CD4-positive, alpha-beta memory T cell (primary cell): Measurements from ENCODE around the gene WBP1. TPM values are rescaled to one million over a fixed set of nuclear protein-coding genes. Genes with fewer than 3 reads are reported as not detected.

Source experiments
- CTCF ChIA-PET: fragments of 350-600 bp; sonication (Branson Sonifier 250); formaldehyde crosslinking; loops from one replicate; lab custom pipeline; 2021; ENCODE audit warnings: inconsistent platforms; ENCODE audit not compliant: partially characterized antibody; lab: Charles Lee
- POLR2A ChIA-PET: fragments of 350-600 bp; sonication (Branson Sonifier 250); formaldehyde crosslinking; loops from one replicate; lab custom pipeline; 2021; ENCODE audit not compliant: partially characterized antibody; lab: Charles Lee
- DNase-seq, 5 donors: peaks; one replicate each; pipeline versions ENCODE4 v3.0.0 to v3.0.0-alpha.2; 2020 to 2022; ENCODE audit warnings: mixed read lengths in 1 of 5
- H3K27ac ChIP-seq: one replicate; pipeline ENCODE4 v1.7.0; 2013; ENCODE audit warnings: low read depth, low read length
- H3K27me3 ChIP-seq: 2 replicates; pipeline ENCODE4 v1.7.0; 2013; ENCODE audit warnings: mild to moderate bottlenecking, low read length, moderate library complexity; ENCODE audit not compliant: insufficient read depth
- H3K36me3 ChIP-seq: 2 replicates; pipeline ENCODE4 v1.7.0; 2013; ENCODE audit warnings: mild to moderate bottlenecking, low read length, moderate library complexity; ENCODE audit not compliant: insufficient read depth
- H3K4me1 ChIP-seq: 2 replicates; pipeline ENCODE4 v1.7.0; 2013; ENCODE audit warnings: mild to moderate bottlenecking, low read length, moderate library complexity; ENCODE audit not compliant: insufficient read depth
- H3K4me3 ChIP-seq, 2 donors: one replicate each; pipeline ENCODE4 v1.7.0; 2013; ENCODE audit warnings: low read length in 2 of 2, mild to moderate bottlenecking in 1 of 2
- H3K9me3 ChIP-seq, 2 donors: one replicate each; pipeline ENCODE4 v1.7.0; 2013; ENCODE audit warnings: low read length in 2 of 2, control low read depth in 1 of 2; ENCODE audit not compliant: control insufficient read depth in 1 of 2
- H3K27ac Mint-ChIP-seq, 7 donors: one replicate each; pipeline ENCODE4 v1.8.0; 2020 to 2021; ENCODE audit warnings: mixed read lengths in 7 of 7, mild to moderate bottlenecking in 6 of 7, inconsistent platforms in 3 of 7, moderate library complexity in 3 of 7
- H3K27me3 Mint-ChIP-seq, 2 donors: one replicate each; pipeline ENCODE4 v1.8.0; 2020 to 2021; ENCODE audit warnings: mixed read lengths in 2 of 2
- H3K36me3 Mint-ChIP-seq, 2 donors: one replicate each; pipeline ENCODE4 v1.8.0; 2020 to 2021; ENCODE audit warnings: mixed read lengths in 2 of 2, inconsistent platforms in 1 of 2, mild to moderate bottlenecking in 1 of 2
- H3K4me1 Mint-ChIP-seq, 4 donors: one replicate each; pipeline ENCODE4 v1.8.0; 2020 to 2021; ENCODE audit warnings: mixed read lengths in 4 of 4, mild to moderate bottlenecking in 1 of 4
- H3K4me3 Mint-ChIP-seq, 8 donors: one replicate each; pipeline ENCODE4 v1.8.0; 2020 to 2021; ENCODE audit warnings: mixed read lengths in 8 of 8, mild to moderate bottlenecking in 7 of 8, moderate library complexity in 6 of 8, inconsistent platforms in 3 of 8
- H3K9me3 Mint-ChIP-seq, 8 donors: one replicate each; pipeline ENCODE4 v1.8.0; 2020 to 2021; ENCODE audit warnings: mixed read lengths in 8 of 8, mild to moderate bottlenecking in 5 of 8, inconsistent platforms in 3 of 8, moderate library complexity in 1 of 8
- intact Hi-C: fragments of 100-400 bp; cut with micrococcal nuclease; formaldehyde crosslinking; loops from one replicate; pipeline ENCODE4 v1.15.1; 2023
- polyA plus RNA-seq, 2 donors: library from polyadenylated mRNA; unstranded; fragments of 300-500 nt; fragmentation: Illumina TruSeq; gene quantifications; one replicate each; pipeline ENCODE4 v1.2.3, GENCODE V29; 2021
- total RNA-seq, 2 experiments: library from RNA; stranded (reverse); gene quantifications; one replicate each; pipeline ENCODE4 v1.2.3, GENCODE V29; 2021

WBP1 gene
- total and polyA plus RNA-seq, 4 experiments from 2014 or later, result 38.1 to 109 (median 74.7) TPM

DNA sequence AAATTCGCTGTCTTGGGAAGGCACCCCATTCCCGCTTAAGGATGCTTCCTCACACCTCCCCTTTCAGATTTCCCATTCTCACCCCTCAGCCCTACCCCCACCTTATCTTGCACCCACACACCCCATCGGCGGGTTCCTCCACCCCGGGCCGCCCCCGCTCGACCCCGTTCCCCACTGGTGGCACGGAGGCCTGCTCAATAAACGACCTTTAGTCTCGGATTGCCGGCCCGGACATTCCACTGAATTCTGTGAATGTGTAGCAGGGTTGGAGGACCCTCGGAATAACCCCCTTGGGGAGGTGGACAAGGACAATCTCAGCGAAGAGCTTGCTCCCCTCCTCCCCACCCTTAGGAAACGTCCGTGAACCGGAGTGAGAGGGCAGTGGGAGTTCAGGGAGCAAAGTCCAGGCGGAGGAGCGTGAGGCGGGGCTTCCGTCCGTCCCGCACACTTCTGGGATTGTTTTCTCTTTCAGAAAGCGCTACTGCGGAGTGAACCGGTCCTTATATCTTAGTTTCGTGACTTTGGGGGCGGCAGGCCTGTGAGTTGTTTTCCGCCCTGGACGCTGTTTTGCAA lies 44.0 kb downstream of the WBP1 start:
- POLR2A ChIA-PET, result interaction anchor here (1.1 to 8.0 kb wide), 5 partner anchors 14 to 29 kb away, joined by 3 to 60 read pairs (median 26); partner anchors contain the start of genes AUP1, CCDC142, HTRA2 and MRPL53
- H3K27me3 Mint-ChIP-seq, result peaks cover 24 to 68% of the 10 kb centered on the region in 2 donors
- intact Hi-C loops, result no loop called here
- peaks cover 0 to under 1% (median 0%) of the 10 kb centered on the region in 8 donors for H3K9me3 Mint-ChIP-seq
- DNase-seq, result no peak
- peaks cover 26% of the 10 kb centered on the region in 2 donors for H3K36me3 Mint-ChIP-seq
- peaks cover 15% of the 10 kb centered on the region for H3K36me3 ChIP-seq
- H3K27ac ChIP-seq, result no peak overlapping the region
- no peaks in the 10 kb centered on the region for H3K9me3 ChIP-seq
- H3K4me3 Mint-ChIP-seq, result peak overlapping the region; percentile 60 to 83 (median 74)
- peaks cover 20 to 87% (median 55%) of the 10 kb centered on the region in 4 donors for H3K4me1 Mint-ChIP-seq
- H3K27me3 ChIP-seq, result peaks cover 38% of the 10 kb centered on the region
- H3K27ac Mint-ChIP-seq, result peak overlapping the region in 2 of 7 donors; percentile 59 to 65
- CTCF ChIA-PET, result interaction anchor here (1.2 kb wide), 1 partner anchor 19 kb away, joined by 5 read pairs; the partner anchor contains the start of genes CCDC142 and TTC31
- H3K4me3 ChIP-seq, result no peak overlapping the region
- peaks cover 53% of the 10 kb centered on the region for H3K4me1 ChIP-seq

DNA sequence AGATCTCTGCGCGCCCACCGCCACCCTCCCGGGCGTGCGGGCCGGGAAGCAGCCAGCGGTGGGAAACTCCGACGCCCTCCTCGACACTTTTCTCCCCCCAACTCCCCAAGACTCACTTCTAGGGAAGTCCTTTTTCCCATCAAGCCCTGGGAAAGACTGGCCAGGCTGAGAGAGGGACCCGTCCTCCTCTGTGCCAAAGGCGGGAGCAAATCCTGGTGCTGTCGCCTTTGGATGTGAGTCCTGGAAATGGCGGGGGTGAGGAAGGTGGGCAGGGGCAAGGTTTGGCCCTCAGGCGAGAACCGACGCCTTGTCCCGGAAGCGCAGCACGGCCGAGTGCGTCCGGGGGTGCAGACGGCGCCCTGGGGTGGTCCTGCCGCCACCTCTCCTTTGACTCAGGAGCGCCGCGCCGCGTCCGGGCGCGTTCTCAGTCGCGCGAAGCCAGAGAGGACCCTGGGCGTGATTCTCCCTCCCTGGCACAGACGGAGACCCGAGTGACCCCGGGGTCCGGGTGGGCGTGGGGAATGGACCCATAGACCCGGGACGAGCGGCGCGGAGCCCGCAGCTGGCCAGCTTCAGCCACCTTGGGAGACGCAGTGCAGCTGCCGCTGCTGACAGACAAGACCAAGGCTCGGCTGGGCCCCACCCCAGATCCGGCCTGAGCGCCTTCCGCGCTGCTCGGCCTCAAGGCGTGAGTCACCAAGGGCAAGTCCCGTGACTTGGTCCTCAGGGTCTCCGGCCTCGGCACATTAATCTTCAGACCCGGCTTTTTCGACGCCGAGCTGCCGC lies 44.7 kb downstream of the WBP1 start:
- Histone ChIP-seq H3K4me3 (peak overlapping the region in 1 of 2 donors; percentile 49), H3K9me3 (no peaks in the 10 kb centered on the region), H3K27me3 (peaks cover 36% of the 10 kb centered on the region), H3K27ac (no peak overlapping the region), H3K4me1 (peaks cover 51% of the 10 kb centered on the region), H3K36me3 (peaks cover 15% of the 10 kb centered on the region)
- H3K9me3 Mint-ChIP-seq, result peaks cover 0 to 4% (median 0%) of the 10 kb centered on the region in 8 donors
- intact Hi-C loops, result no loop called here
- H3K4me3 Mint-ChIP-seq, result peak overlapping the region; percentile 55 to 79 (median 74)
- H3K27ac Mint-ChIP-seq, result peak overlapping the region in 2 of 7 donors; percentile 54 to 60
- peak in 1 of 5 donors; percentile 35 for DNase-seq
- H3K36me3 Mint-ChIP-seq, result peaks cover 30 to 33% of the 10 kb centered on the region in 2 donors
- H3K27me3 Mint-ChIP-seq, result peaks cover 24 to 74% of the 10 kb centered on the region in 2 donors
- peaks cover 20 to 90% (median 55%) of the 10 kb centered on the region in 4 donors for H3K4me1 Mint-ChIP-seq
- CTCF ChIA-PET, result interaction anchor here (0.8 to 2.1 kb wide), 4 partner anchors 20 to 46 kb away, joined by 3 to 17 read pairs (median 5); partner anchors contain the start of genes AUP1, CCDC142, HTRA2 and TTC31
- POLR2A ChIA-PET, result interaction anchor here (1.1 to 8.0 kb wide), 7 partner anchors 9 to 45 kb away, joined by 3 to 60 read pairs (median 14); partner anchors contain the start of genes AUP1, CCDC142, HTRA2 and MRPL53

DNA sequence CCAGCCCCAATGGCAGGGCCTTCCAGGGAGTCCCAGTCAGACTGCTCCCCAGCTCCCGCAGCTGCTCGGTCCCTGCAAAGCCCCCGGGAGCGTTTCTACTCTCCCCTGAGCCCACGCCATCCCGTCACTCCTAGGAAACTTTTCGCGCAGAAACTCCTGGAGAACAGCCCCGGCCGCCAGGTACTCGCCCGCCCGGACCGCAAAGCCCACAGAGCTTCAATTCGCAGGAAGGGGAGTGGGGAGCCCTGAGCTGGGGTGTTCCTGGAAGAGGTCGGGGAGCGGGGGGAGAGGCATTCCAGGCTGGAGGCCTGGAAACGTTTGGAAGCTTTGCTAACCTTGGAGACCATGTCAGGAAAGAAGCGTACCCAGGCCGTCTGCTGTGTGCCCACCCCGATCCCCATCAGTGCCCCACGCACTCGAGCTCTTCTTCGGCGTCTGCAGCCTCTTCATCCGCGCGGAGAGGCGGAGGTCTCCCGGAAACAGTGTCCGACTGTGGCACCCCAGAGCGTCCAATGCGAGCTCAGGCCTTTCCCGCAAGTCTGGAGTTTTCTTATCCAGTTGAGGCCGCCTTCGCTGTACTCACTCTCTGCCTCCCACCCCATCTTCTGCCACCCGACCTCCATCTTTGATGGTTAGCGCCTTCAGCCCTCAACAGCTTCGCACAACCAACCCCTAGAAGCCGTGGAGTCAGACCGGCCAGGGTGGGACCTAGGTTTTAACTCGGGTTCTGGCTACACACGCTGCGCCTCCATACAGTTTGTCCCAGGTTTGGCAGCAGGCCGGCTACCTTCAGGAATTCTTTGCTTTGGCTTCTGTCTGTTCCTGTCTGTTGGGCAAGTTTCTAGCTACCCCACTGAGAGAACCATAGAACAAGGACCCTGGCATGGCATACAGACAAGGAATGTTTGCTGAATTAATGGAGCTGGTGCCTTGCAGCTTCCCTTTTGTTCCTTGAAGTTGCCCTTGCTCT lies 45.6 kb downstream of the WBP1 start:
- Mint-ChIP-seq H3K36me3 (peaks cover 30 to 34% of the 10 kb centered on the region in 2 donors), H3K27ac (peak overlapping the region in 2 of 7 donors; percentile 54 to 60), H3K9me3 (peaks cover 0 to 4% (median 0%) of the 10 kb centered on the region in 8 donors), H3K27me3 (peaks cover 20 to 68% of the 10 kb centered on the region in 2 donors), H3K4me3 (peak overlapping the region in 7 of 8 donors; percentile 55 to 79 (median 74)), H3K4me1 (peaks cover 23 to 90% (median 56%) of the 10 kb centered on the region in 4 donors)
- Histone ChIP-seq H3K27ac (no peak overlapping the region), H3K36me3 (peaks cover 15% of the 10 kb centered on the region), H3K4me3 (peak overlapping the region in 1 of 2 donors; percentile 49), H3K4me1 (peaks cover 49% of the 10 kb centered on the region), H3K27me3 (peaks cover 36% of the 10 kb centered on the region), H3K9me3 (no peaks in the 10 kb centered on the region)
- intact Hi-C loops, result no loop called here
- DNase-seq, result no peak
- CTCF ChIA-PET, result interaction anchor here (0.8 to 2.1 kb wide), 5 partner anchors 18 to 47 kb away, joined by 3 to 17 read pairs (median 4); partner anchors contain the start of genes AUP1, CCDC142, HTRA2 and TTC31
- POLR2A ChIA-PET, result interaction anchor here (1.1 to 8.0 kb wide), 10 partner anchors 10 to 49 kb away, joined by 3 to 60 read pairs (median 8); partner anchors contain the start of genes AUP1, CCDC142, DQX1 and HTRA2

DNA sequence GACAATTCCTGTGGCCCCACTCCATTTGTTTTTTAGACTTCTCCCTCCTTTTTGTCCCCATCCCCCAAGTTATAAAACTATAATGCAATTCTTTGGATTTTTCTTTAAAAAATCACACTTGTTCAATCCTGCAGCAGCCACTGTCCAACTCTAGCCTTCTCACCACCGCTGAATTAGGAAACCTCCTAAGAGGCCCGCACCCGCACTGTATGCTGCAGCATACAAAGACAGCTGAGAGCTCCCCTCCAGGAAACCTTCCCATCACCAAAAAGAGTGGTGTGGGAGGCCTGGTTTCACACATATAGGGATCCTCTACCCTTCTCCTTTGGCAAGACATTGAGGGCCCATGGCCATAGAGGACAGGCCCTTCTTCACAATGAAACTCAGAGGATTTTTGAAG lies 46.4 kb downstream of the WBP1 start:
- H3K4me3 ChIP-seq, result no peak overlapping the region
- peaks cover 15% of the 10 kb centered on the region for H3K36me3 ChIP-seq
- H3K4me1 ChIP-seq, result peaks cover 41% of the 10 kb centered on the region
- intact Hi-C loops, result no loop called here
- no peak for DNase-seq
- Mint-ChIP-seq H3K9me3 (peaks cover 0 to 4% (median 0%) of the 10 kb centered on the region in 8 donors), H3K27ac (peak overlapping the region in 1 of 7 donors; percentile 15), H3K27me3 (peaks cover 16 to 63% of the 10 kb centered on the region in 2 donors), H3K36me3 (peaks cover 30 to 34% of the 10 kb centered on the region in 2 donors), H3K4me3 (peak overlapping the region in 7 of 8 donors; percentile 2 to 78 (median 49)), H3K4me1 (peaks cover 18 to 84% (median 51%) of the 10 kb centered on the region in 4 donors)
- ChIA-PET POLR2A (interaction anchor here (1.2 to 8.0 kb wide), 8 partner anchors 13 to 50 kb away, joined by 3 to 60 read pairs (median 12); partner anchors contain the start of genes AUP1, CCDC142, DQX1 and HTRA2), CTCF (interaction anchor here (1.0 to 2.1 kb wide), 2 partner anchors 17 to 26 kb away, joined by 3 to 17 read pairs; partner anchors contain the start of genes AUP1 and HTRA2)
- H3K27ac ChIP-seq, result no peak overlapping the region
- H3K9me3 ChIP-seq, result no peaks in the 10 kb centered on the region
- peaks cover 35% of the 10 kb centered on the region for H3K27me3 ChIP-seq

DNA sequence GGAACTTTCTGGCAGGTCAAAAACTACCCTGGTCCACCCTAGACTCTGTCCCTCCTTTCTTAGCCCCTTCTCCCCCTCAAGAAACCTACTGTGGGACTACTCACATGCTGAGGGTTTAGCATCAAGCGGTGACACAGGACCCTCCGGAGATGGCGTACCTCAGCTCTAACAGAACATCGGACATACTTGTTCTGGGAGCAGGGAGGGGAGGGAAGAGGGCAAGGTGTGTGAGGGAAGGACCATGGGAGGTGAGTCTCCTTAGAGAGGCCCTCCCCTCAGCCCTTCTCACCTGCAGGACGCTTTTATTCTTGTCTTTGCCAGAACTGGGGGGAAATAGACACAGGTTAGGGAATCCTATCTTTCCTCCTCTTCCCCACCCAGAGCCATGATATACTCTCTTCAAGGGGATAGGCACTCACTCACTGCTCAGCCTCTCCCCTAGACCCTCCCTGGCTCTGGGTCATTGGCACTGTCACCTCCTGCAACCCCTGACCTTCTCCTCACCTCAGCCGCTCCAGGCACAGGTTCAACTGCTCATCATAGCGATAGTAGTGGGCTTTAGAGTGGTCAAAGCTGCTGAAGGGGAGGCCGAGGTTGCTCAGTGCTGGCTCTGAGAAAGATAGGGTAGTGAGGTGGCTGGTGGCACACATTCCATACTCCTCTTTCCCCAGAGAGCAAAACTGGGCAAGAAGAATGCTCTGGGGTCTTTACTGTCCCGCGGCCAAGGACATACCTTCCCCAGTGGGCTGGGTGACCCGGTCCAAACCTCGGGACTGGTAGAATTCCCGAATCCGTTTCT lies 47.4 kb downstream of the WBP1 start:
- H3K4me3 ChIP-seq, result no peak overlapping the region
- intact Hi-C loops, result loop anchor here (2.0 kb wide), 1 partner anchor 51 kb away; the partner anchor contains the start of gene INO80B
- peaks cover 41% of the 10 kb centered on the region for H3K4me1 ChIP-seq
- Mint-ChIP-seq H3K4me3 (peak overlapping the region in 5 of 8 donors; percentile 2 to 78 (median 23)), H3K4me1 (peaks cover 19 to 75% (median 50%) of the 10 kb centered on the region in 4 donors), H3K27ac (peak overlapping the region in 1 of 7 donors; percentile 15), H3K9me3 (peaks cover 0 to 4% (median 0%) of the 10 kb centered on the region in 8 donors), H3K27me3 (peaks cover 17 to 56% of the 10 kb centered on the region in 2 donors), H3K36me3 (peaks cover 30 to 34% of the 10 kb centered on the region in 2 donors)
- peaks cover 15% of the 10 kb centered on the region for H3K36me3 ChIP-seq
- peaks cover 31% of the 10 kb centered on the region for H3K27me3 ChIP-seq
- no peak for DNase-seq
- POLR2A ChIA-PET, result interaction anchor here (1.8 to 7.0 kb wide), 9 partner anchors 10 to 51 kb away, joined by 8 to 60 read pairs (median 19); partner anchors contain the start of genes AUP1, CCDC142, DQX1 and HTRA2
- no peak overlapping the region for H3K27ac ChIP-seq
- H3K9me3 ChIP-seq, result no peaks in the 10 kb centered on the region
- CTCF ChIA-PET, result no interaction called here
